ENCODE data around the gene DZANK1. TPM values are rescaled to one million over a fixed set of nuclear protein-coding genes. Genes with fewer than 3 reads are reported as not detected.

The DZANK1 gene
- total and polyA plus RNA-seq, 2 of the 8 experiments (the other 6 are each of a cell fraction or from before 2014, with no cell fraction given): 8.0 to 9.9 TPM

GRCh38 chr20:18362916-18363315 lies 103.9 kb downstream of the DZANK1 start:
- no peak overlapping the region for H2AFZ ChIP-seq (ENCODE audit: low read length)

More at GRCh38 chr20:18362916-18363315, 103.9 kb downstream of the DZANK1 start:
- Histone ChIP-seq H2BK20ac (ENCODE audit: low read length) (no peak overlapping the region), H3K4me1 (replicated peaks in 1 of 4; ENCODE audit: control insufficient read depth in 3 of 4, insufficient read depth in 4 of 4, low read length in 3 of 4) (no peaks in the 10 kb centered on the region), H2AK5ac (ENCODE audit: low read depth, low read length) (no peak overlapping the region), H3K4me2 (ENCODE audit: insufficient read depth in 1 of 2, low read depth in 2 of 2, low read length in 2 of 2) (no peak overlapping the region), H3K18ac (ENCODE audit: extremely low read depth, low read length) (no peak overlapping the region), H2BK5ac (ENCODE audit: low read depth, low read length) (no peak overlapping the region), H4K91ac (replicated peaks; ENCODE audit: insufficient read length, low read length) (no peak overlapping the region), H4K20me1 (replicated peaks in 1 of 2; ENCODE audit: control insufficient read depth in 1 of 2, insufficient read depth in 2 of 2, low read length in 2 of 2) (no peaks in the 10 kb centered on the region), H3K27me3 (replicated peaks in 1 of 4; ENCODE audit: control insufficient read depth in 3 of 4, extremely low read depth in 1 of 4, insufficient read depth in 3 of 4, low read length in 3 of 4) (no peaks in the 10 kb centered on the region), H3K4me3 (ENCODE audit: extremely low read depth in 1 of 4, insufficient read depth in 2 of 4, low read depth in 3 of 4, low read length in 4 of 4) (no peak overlapping the region), H4K8ac (ENCODE audit: extremely low read depth, insufficient read depth, low read length) (no peak overlapping the region; the same call in 1 of the 2 replicates), H3K27ac (ENCODE audit: low read depth, low read length) (no peak overlapping the region), H4K5ac (ENCODE audit: insufficient read length, low read depth, low read length) (no peak overlapping the region), H3K36me3 (ENCODE audit: control insufficient read depth in 2 of 4, insufficient read depth in 4 of 4, low read length in 3 of 4) (no peaks in the 10 kb centered on the region), H3K9ac (replicated peaks in 1 of 4; ENCODE audit: extremely low read depth in 1 of 4, low read depth in 3 of 4, low read length in 3 of 4) (no peak overlapping the region), H3K4ac (replicated peaks; ENCODE audit: insufficient read length, low read depth, low read length) (no peak overlapping the region), H3K9me3 (ENCODE audit: insufficient read depth in 2 of 2, low read depth in 1 of 2, low read length in 1 of 2) (no peaks in the 10 kb centered on the region), H3K79me2 (ENCODE audit: control insufficient read depth in 1 of 2, insufficient read depth in 2 of 2, low read length in 2 of 2) (no peaks in the 10 kb centered on the region), H2BK12ac (ENCODE audit: low read depth, low read length) (no peak overlapping the region), H3K56ac (replicated peaks; ENCODE audit: insufficient read length, low read depth, low read length) (no peak overlapping the region), H3K23me2 (ENCODE audit: low read depth, low read length) (no peaks in the 10 kb centered on the region), H3K79me1 (ENCODE audit: low read depth, low read length) (no peaks in the 10 kb centered on the region), H3K14ac (ENCODE audit: insufficient read length) (no peak overlapping the region), H2BK15ac (ENCODE audit: low read length) (no peak overlapping the region), H2BK120ac (replicated peaks; ENCODE audit: low read depth, low read length) (no peak overlapping the region), H3K23ac (ENCODE audit: insufficient read length) (no peak overlapping the region)
- POLR2A ChIA-PET (ENCODE audit: partially characterized antibody): no interaction called here
- WGBS, 2 experiments (ENCODE audit: extremely low coverage in 1 of 2, insufficient coverage in 1 of 2, insufficient read length in 1 of 2, insufficient replicate concordance in 2 of 2, low coverage in 1 of 2, low lambda C conversion rate in 2 of 2, missing lambda C conversion rate in 1 of 2): 90% methylated on average over 13 of the region's 13 CpGs; no CpG with 5 or more reads in 1 of the 2 experiments
- TF ChIP-seq KDM4A (IDR thresholded peaks at IDR 0.05; ENCODE audit: low read depth, low read length, severe bottlenecking) (no peak), TBP (IDR thresholded peaks at IDR 0.05; ENCODE audit: low read depth, low read length) (no peak), TAF7 (optimal IDR thresholded peaks at IDR 0.05; ENCODE audit: borderline replicate concordance, low read depth, low read length) (no peak), POLR2A (IDR thresholded peaks at IDR 0.05; ENCODE audit: control extremely low read depth in 1 of 2, low read depth in 2 of 2, low read length in 2 of 2) (no peak)
- FAIRE-seq (no peak), DNase-seq (ENCODE audit: low read depth in 1 of 2, low spot score in 2 of 2) (no peak)
- CTCF ChIA-PET (ENCODE audit: partially characterized antibody): interaction anchor here (0.6 to 1.1 kb wide), 2 partner anchors 17 to 197 kb away, joined by 3 read pairs; no protein-coding TSS in a partner anchor
